ENCODE data around the gene RAPGEF5.

DNA sequence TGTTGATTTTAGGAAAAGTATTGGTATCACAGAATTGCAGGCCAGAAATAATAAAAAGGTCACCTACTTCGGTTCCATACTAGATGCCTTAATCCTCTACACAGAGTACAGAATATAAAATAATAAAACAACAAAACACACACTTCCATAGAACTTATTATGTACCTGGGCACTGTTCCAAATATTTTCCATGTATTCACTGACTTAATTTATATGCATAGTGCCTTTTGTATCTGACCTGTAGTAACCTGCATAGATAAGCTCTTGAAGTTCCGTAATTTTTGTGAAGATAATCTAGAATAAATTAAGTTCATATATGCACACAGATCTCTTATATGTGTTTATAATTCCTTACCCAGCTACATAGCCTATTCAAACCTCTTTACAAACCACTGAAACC lies 78.3 kb downstream of the RAPGEF5 start:
- TF ChIP-seq, protein P1, sequence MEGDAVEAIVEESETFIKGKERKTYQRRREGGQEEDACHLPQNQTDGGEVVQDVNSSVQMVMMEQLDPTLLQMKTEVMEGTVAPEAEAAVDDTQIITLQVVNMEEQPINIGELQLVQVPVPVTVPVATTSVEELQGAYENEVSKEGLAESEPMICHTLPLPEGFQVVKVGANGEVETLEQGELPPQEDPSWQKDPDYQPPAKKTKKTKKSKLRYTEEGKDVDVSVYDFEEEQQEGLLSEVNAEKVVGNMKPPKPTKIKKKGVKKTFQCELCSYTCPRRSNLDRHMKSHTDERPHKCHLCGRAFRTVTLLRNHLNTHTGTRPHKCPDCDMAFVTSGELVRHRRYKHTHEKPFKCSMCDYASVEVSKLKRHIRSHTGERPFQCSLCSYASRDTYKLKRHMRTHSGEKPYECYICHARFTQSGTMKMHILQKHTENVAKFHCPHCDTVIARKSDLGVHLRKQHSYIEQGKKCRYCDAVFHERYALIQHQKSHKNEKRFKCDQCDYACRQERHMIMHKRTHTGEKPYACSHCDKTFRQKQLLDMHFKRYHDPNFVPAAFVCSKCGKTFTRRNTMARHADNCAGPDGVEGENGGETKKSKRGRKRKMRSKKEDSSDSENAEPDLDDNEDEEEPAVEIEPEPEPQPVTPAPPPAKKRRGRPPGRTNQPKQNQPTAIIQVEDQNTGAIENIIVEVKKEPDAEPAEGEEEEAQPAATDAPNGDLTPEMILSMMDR (IDR thresholded peaks at IDR 0.05; ENCODE audit: low read depth, low read length, missing input control) = no peak
- TF ChIP-seq RAD21 (IDR thresholded peaks at IDR 0.05) = no peak
- TF ChIP-seq, protein P2, sequence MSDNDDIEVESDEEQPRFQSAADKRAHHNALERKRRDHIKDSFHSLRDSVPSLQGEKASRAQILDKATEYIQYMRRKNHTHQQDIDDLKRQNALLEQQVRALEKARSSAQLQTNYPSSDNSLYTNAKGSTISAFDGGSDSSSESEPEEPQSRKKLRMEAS (IDR thresholded peaks at IDR 0.05) = no peak
- no peak for TF ChIP-seq JUND (IDR thresholded peaks at IDR 0.05)
- no peak for TF ChIP-seq TAF1 (conservative IDR thresholded peaks at IDR 0.05)
